GM13977 (cell line): ENCODE measurements around the gene TNFAIP6.

Experiments used
- DNase-seq: peaks from one replicate; pipeline ENCODE4 v3.0.0; 2012; ENCODE audit warnings: low spot score
- CTCF ChIP-seq: IDR thresholded peaks from 2 replicates; pipeline ENCODE4 v1.5.1; 2012; ENCODE audit warnings: mild to moderate bottlenecking, control low read depth; ENCODE audit not compliant: insufficient read depth; ENCODE audit errors: extremely low read depth, missing control alignments
- in situ Hi-C: fragments of 300-500 bp; cut with MboI; formaldehyde crosslinking; loops from one replicate; pipeline ENCODE4 v1.12.0; 2022; ENCODE audit warnings: low sequenced_read_pairs, low pct_unique_long_range_greater_than_20kb, mixed read lengths, inconsistent platforms; ENCODE audit not compliant: unreplicated experiment

TNFAIP6 gene

GRCh38 chr2:151399981-151400380 is 42.6 kb downstream of the TNFAIP6 start:
- DNase-seq: no peak
- TF ChIP-seq CTCF: no peak
- in situ Hi-C loops: no loop called here

DNA sequence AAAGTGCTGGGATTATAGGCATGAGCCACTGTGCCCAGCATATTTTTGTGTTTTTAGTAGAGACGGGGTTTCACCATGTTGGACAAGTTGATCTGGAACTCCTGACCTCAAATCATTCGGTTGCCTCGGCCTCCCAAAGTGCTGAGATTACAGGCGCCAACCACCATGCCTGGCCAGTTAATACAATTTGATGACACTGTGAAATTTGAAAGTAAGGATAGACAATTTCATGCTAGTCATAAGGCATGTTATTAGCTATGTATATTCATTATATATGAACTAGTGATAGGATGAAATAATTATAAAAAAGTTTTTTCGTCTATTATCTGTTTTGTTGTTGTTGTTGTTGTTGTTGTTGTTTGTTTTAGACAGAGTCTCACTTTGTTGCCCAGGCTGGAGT is 43.8 kb downstream of the TNFAIP6 start:
- no peak for TF ChIP-seq CTCF
- in situ Hi-C loops: no loop called here
- no peak for DNase-seq

DNA sequence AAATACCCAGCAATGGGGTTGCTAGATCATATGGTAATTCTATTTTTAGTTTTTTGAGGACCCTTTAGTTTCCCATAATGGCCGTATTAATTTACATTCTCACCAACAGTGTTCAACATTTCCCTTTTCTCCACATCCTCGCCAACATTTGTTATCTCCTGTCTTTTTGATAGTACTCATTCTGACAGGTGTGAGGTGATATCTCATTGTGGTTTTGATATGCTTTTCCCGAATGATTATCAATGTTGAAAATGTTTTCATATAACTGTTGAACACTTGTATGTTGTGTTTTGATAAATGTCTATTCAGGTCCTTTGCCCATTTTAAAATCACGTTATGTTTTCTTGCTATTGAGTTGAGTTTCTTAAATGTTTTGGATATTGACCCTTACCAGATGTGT is 46.5 kb downstream of the TNFAIP6 start:
- in situ Hi-C loops: no loop called here
- DNase-seq: no peak
- TF ChIP-seq CTCF: no peak

GRCh38 chr2:151405376-151405775 is 48.0 kb downstream of the TNFAIP6 start:
- no peak for TF ChIP-seq CTCF
- in situ Hi-C loops: no loop called here
- no peak for DNase-seq

- in situ Hi-C loops: no loop called here
- DNase-seq: no peak
- no peak for TF ChIP-seq CTCF
Observed at GRCh38 chr2:151407281-151407680, 49.9 kb downstream of the TNFAIP6 start.

GRCh38 chr2:151408788-151409600 is 51.6 kb downstream of the TNFAIP6 start:
- TF ChIP-seq CTCF: no peak
- in situ Hi-C loops: no loop called here
- no peak for DNase-seq
